BE2C (cell line): ENCODE data around the gene NSD2.
"Not testable (repeated sequence)": the region's sequence is repeated elsewhere in the genome, so short reads cannot be mapped to it uniquely, and the experiment has no call there.

Experiments
- DNase-seq: peaks from one replicate; pipeline ENCODE4 v3.0.0-alpha.2; 2020
- H3K27me3 ChIP-seq: fragments of 250-450 bp; sonication (Bioruptor Pico); 2 replicates; pipeline ENCODE4 v1.5.1; 2020; ENCODE audit warnings: mild to moderate bottlenecking
- H3K36me3 ChIP-seq: fragments of 250-450 bp; sonication (Bioruptor Pico); 2 replicates; pipeline ENCODE4 v1.5.1; 2020; ENCODE audit warnings: mild to moderate bottlenecking
- H3K4me1 ChIP-seq: fragments of 250-450 bp; sonication (Bioruptor Pico); 2 replicates; pipeline ENCODE4 v1.5.1; 2020
- H3K4me3 ChIP-seq: 2 replicates; pipeline ENCODE4 v1.5.1; 2011; ENCODE audit warnings: low read depth, low read length
- H3K9me3 ChIP-seq: fragments of 250-450 bp; sonication (Bioruptor Pico); 2 replicates; pipeline ENCODE4 v1.5.1; 2020
- TF ChIP-seq, protein P1 (sequence below): IDR thresholded peaks from 2 replicates; pipeline ENCODE4 v1.5.1; 2012; ENCODE audit warnings: mild to moderate bottlenecking, low read depth, low read length

NSD2 gene

GRCh38 chr4:1990348-1990645, 119.1 kb downstream of the NSD2 start:
- no peak for DNase-seq
- H3K27me3 ChIP-seq, result no peaks in the 10 kb centered on the region
- H3K4me3 ChIP-seq, result no peak overlapping the region
- no peaks in the 10 kb centered on the region for H3K4me1 ChIP-seq
- peaks cover 55% of the 10 kb centered on the region for H3K36me3 ChIP-seq
- TF ChIP-seq, protein P1, sequence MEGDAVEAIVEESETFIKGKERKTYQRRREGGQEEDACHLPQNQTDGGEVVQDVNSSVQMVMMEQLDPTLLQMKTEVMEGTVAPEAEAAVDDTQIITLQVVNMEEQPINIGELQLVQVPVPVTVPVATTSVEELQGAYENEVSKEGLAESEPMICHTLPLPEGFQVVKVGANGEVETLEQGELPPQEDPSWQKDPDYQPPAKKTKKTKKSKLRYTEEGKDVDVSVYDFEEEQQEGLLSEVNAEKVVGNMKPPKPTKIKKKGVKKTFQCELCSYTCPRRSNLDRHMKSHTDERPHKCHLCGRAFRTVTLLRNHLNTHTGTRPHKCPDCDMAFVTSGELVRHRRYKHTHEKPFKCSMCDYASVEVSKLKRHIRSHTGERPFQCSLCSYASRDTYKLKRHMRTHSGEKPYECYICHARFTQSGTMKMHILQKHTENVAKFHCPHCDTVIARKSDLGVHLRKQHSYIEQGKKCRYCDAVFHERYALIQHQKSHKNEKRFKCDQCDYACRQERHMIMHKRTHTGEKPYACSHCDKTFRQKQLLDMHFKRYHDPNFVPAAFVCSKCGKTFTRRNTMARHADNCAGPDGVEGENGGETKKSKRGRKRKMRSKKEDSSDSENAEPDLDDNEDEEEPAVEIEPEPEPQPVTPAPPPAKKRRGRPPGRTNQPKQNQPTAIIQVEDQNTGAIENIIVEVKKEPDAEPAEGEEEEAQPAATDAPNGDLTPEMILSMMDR, result no peak
- no peaks in the 10 kb centered on the region for H3K9me3 ChIP-seq

DNA sequence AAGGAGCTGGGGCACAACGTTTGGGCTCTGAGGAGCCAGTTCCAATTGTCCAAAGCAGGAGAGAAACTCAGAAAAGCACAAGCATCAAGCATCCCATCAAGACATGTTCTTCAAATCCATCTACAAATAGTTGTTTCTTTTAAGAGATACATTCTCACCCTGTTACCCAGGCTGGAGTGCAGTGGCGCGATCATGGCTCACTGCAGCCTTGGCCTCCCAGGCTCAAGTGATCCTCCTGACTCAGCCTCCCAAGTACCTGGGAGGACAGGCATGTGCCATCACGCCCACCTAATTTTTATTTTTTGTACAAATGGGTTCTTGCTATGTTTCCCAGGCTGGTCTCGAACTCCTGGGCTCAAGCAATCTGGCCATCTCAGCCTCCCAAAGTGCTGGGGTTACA, 119.5 kb downstream of the NSD2 start:
- no peak for DNase-seq
- no peaks in the 10 kb centered on the region for H3K27me3 ChIP-seq
- H3K36me3 ChIP-seq, result peaks cover 52% of the 10 kb centered on the region
- no peaks in the 10 kb centered on the region for H3K9me3 ChIP-seq
- TF ChIP-seq, protein P1, result no peak
- H3K4me3 ChIP-seq, result no peak overlapping the region
- H3K4me1 ChIP-seq, result no peaks in the 10 kb centered on the region

DNA sequence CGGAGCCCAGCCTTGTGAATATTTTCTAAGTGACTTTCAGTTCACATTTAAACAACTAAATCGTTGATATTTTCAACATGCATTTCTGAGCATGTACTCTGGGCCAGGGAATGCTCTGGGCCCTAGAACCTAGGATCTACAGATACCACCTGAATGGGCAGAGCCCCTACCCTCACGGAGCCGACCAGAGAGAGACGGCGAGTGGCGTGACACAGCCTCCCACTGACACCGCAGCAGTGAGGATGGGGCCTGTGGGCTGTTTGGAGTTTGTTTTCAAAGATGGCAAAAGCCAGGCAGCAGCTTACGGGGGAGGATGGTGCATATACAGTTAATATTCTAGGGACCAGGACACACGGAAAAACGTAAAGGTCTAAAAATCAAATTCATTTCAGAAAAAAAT, 119.9 kb downstream of the NSD2 start:
- DNase-seq, result no peak
- H3K9me3 ChIP-seq, result no peaks in the 10 kb centered on the region
- H3K4me1 ChIP-seq, result no peaks in the 10 kb centered on the region
- no peak overlapping the region for H3K4me3 ChIP-seq
- H3K27me3 ChIP-seq, result no peaks in the 10 kb centered on the region
- TF ChIP-seq, protein P1, result no peak
- H3K36me3 ChIP-seq, result peaks cover 47% of the 10 kb centered on the region

GRCh38 chr4:1991596-1992434, 120.6 kb downstream of the NSD2 start:
- H3K4me3 ChIP-seq, result no peak overlapping the region
- no peaks in the 10 kb centered on the region for H3K9me3 ChIP-seq
- H3K4me1 ChIP-seq, result no peaks in the 10 kb centered on the region
- H3K27me3 ChIP-seq, result no peaks in the 10 kb centered on the region
- no peak for DNase-seq
- TF ChIP-seq, protein P1, result no peak
- peaks cover 41% of the 10 kb centered on the region for H3K36me3 ChIP-seq

- Histone ChIP-seq H3K4me3 (no peak overlapping the region), H3K4me1 (no peaks in the 10 kb centered on the region), H3K36me3 (peaks cover 42% of the 10 kb centered on the region), H3K9me3 (peaks cover 2% of the 10 kb centered on the region), H3K27me3 (no peaks in the 10 kb centered on the region)
- DNase-seq, result no peak
- TF ChIP-seq, protein P1, result no peak
These were observed 121.4 kb downstream of the NSD2 start for GRCh38 chr4:1992468-1993168.

- Histone ChIP-seq H3K4me3 (no peak overlapping the region), H3K36me3 (peaks cover 46% of the 10 kb centered on the region)
- TF ChIP-seq, protein P1, result no peak
These were observed 122.0 kb downstream of the NSD2 start for GRCh38 chr4:1993169-1993516.

GRCh38 chr4:1993718-1994516, 122.7 kb downstream of the NSD2 start:
- peaks cover 46% of the 10 kb centered on the region for H3K36me3 ChIP-seq
- H3K27me3 ChIP-seq, DNase-seq, H3K4me3 ChIP-seq, H3K9me3 ChIP-seq, H3K4me1 ChIP-seq: not testable (repeated sequence)

More at GRCh38 chr4:1993169-1993516, 122.0 kb downstream of the NSD2 start:
- Histone ChIP-seq H3K9me3 (peaks cover 5% of the 10 kb centered on the region), H3K4me1 (no peaks in the 10 kb centered on the region), H3K27me3 (no peaks in the 10 kb centered on the region)
- no peak for DNase-seq
